Osteocyte (in vitro differentiated cells): ENCODE results near the gene CYP39A1. TPM values are rescaled to one million over a fixed set of nuclear protein-coding genes. Genes with fewer than 3 reads are reported as not detected.

Experiments
- DNase-seq: peaks from one replicate; pipeline ENCODE4 v3.0.0; 2021; ENCODE audit warnings: mixed read lengths; ENCODE audit not compliant: unreplicated experiment; ENCODE audit errors: extremely low spot score
- H3K27ac Mint-ChIP-seq: one replicate; pipeline ENCODE4 v1.8.0; 2021; ENCODE audit warnings: mild to moderate bottlenecking, mixed read lengths; ENCODE audit not compliant: unreplicated experiment
- H3K27me3 Mint-ChIP-seq: one replicate; pipeline ENCODE4 v1.8.0; 2021; ENCODE audit warnings: mixed read lengths; ENCODE audit not compliant: unreplicated experiment
- H3K36me3 Mint-ChIP-seq: one replicate; pipeline ENCODE4 v1.8.0; 2021; ENCODE audit warnings: mixed read lengths; ENCODE audit not compliant: unreplicated experiment
- H3K4me1 Mint-ChIP-seq: one replicate; pipeline ENCODE4 v1.8.0; 2021; ENCODE audit warnings: mixed read lengths; ENCODE audit not compliant: unreplicated experiment
- H3K4me3 Mint-ChIP-seq: one replicate; pipeline ENCODE4 v1.8.0; 2021; ENCODE audit warnings: mild to moderate bottlenecking, moderate library complexity, mixed read lengths; ENCODE audit not compliant: unreplicated experiment
- H3K9me3 Mint-ChIP-seq: one replicate; pipeline ENCODE4 v1.8.0; 2021; ENCODE audit warnings: mixed read lengths; ENCODE audit not compliant: unreplicated experiment
- total RNA-seq: library from RNA; stranded (reverse); gene quantifications from 2 replicates; pipeline ENCODE4 v1.2.1, GENCODE V29; 2021
- TF ChIP-seq, protein P1 (sequence below): fragments of 200-600 bp; sonication (generic); IDR thresholded peaks from 2 replicates; pipeline ENCODE4 v1.5.0; 2021; ENCODE audit warnings: antibody characterized with exemption, mild to moderate bottlenecking, moderate library complexity

Gene CYP39A1
- total RNA-seq, 1 donor from 2014 or later, result 0.30 TPM

DNA sequence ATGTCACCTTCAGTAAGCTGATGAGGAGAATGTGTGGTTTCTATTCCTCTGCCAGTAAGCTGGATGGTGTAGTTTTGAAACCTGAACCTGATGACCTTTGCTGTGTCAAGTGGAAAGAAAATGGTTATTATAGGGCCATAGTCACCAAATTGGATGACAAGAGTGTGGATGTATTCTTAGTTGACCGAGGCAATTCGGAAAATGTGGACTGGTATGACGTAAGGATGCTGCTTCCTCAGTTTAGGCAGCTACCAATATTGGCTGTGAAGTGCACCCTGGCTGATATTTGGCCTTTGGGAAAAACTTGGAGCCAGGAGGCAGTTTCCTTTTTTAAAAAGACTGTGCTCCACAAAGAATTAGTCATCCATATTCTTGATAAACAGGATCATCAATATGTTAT, 37.0 kb upstream of the CYP39A1 start:
- H3K9me3 Mint-ChIP-seq, result no peaks in the 10 kb centered on the region
- no peak for DNase-seq
- no peak overlapping the region for H3K4me3 Mint-ChIP-seq
- no peaks in the 10 kb centered on the region for H3K36me3 Mint-ChIP-seq
- TF ChIP-seq, protein P1, sequence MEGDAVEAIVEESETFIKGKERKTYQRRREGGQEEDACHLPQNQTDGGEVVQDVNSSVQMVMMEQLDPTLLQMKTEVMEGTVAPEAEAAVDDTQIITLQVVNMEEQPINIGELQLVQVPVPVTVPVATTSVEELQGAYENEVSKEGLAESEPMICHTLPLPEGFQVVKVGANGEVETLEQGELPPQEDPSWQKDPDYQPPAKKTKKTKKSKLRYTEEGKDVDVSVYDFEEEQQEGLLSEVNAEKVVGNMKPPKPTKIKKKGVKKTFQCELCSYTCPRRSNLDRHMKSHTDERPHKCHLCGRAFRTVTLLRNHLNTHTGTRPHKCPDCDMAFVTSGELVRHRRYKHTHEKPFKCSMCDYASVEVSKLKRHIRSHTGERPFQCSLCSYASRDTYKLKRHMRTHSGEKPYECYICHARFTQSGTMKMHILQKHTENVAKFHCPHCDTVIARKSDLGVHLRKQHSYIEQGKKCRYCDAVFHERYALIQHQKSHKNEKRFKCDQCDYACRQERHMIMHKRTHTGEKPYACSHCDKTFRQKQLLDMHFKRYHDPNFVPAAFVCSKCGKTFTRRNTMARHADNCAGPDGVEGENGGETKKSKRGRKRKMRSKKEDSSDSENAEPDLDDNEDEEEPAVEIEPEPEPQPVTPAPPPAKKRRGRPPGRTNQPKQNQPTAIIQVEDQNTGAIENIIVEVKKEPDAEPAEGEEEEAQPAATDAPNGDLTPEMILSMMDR, result no peak
- H3K27me3 Mint-ChIP-seq, result peaks cover 9% of the 10 kb centered on the region
- H3K4me1 Mint-ChIP-seq, result peaks cover 9% of the 10 kb centered on the region
- no peak overlapping the region for H3K27ac Mint-ChIP-seq

DNA sequence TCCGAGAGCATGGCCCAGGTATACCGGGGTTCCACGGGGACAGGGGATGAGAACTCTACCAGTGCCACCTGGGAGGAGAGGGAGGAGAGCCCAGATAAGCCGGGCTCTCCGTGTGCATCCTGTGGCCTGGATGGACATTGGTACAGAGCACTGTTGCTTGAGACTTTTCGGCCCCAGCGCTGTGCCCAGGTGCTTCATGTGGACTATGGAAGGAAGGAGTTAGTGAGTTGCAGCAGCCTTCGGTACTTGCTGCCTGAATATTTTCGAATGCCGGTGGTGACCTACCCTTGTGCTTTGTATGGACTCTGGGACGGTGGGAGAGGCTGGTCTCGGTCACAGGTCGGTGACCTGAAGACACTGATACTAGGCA, 36.3 kb upstream of the CYP39A1 start:
- DNase-seq, result no peak
- no peak overlapping the region for H3K4me3 Mint-ChIP-seq
- peaks cover 9% of the 10 kb centered on the region for H3K27me3 Mint-ChIP-seq
- H3K9me3 Mint-ChIP-seq, result no peaks in the 10 kb centered on the region
- H3K36me3 Mint-ChIP-seq, result no peaks in the 10 kb centered on the region
- H3K4me1 Mint-ChIP-seq, result peaks cover 9% of the 10 kb centered on the region
- H3K27ac Mint-ChIP-seq, result no peak overlapping the region
- TF ChIP-seq, protein P1, result no peak

DNA sequence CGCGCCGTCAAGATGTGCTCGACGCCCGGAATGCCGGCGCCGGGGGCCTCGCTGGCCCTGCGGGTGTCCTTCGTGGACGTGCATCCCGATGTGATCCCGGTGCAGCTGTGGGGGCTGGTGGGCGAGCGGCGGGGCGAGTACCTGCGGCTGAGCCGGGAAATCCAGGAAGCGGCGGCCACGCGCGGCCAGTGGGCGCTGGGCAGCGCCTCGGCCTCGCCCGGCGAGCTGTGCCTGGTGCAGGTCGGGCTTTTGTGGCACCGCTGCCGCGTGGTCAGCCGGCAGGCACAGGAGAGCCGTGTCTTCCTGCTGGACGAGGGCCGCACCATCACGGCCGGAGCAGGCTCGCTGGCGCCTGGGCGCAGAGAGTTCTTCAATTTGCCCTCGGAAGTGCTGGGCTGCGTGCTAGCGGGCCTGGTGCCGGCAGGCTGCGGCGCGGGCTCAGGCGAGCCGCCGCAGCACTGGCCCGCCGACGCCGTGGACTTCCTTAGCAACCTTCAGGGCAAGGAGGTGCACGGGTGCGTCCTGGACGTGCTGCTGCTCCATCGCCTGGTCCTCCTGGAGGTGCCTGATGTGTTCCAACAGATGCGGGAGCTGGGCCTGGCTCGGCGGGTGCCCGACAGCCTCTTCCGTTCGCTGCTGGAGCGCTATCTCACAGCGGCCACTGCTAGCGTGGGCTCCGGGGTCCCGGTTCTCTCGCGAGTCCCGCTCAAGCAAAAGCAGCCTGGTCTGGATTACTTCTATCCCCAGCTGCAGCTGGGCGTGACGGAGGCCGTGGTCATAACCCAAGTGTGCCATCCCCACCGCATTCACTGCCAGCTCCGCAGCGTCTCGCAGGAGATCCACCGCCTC, 35.7 kb upstream of the CYP39A1 start:
- peaks cover 3% of the 10 kb centered on the region for H3K27me3 Mint-ChIP-seq
- no peaks in the 10 kb centered on the region for H3K36me3 Mint-ChIP-seq
- TF ChIP-seq, protein P1, result no peak
- no peak overlapping the region for H3K27ac Mint-ChIP-seq
- peaks cover 9% of the 10 kb centered on the region for H3K4me1 Mint-ChIP-seq
- no peaks in the 10 kb centered on the region for H3K9me3 Mint-ChIP-seq
- no peak for DNase-seq
- H3K4me3 Mint-ChIP-seq, result no peak overlapping the region

DNA sequence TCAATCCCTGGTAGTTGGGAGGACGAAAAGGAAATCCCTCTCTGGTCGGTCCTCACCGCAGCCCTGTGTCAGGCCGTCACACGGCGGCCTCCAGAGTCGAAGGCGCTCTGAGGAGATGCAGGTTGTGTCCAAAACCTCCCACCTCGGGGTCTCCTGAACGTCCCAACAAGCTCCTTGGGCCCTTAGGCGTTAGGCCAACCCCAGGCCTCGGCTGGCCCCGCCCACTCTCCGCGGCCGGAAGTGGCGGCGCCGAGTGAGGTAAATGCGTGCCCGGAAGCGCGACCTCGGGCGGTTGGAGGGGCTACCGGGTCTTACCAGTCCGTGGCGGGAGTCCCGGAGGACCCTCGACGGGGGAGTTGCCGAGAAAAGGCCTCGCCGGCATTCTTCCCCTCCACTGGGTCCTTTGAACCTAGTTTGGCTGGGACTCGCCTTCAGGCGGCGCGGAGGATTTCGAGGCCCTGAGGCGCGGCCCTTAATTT, 35.0 kb upstream of the CYP39A1 start, which contains the start of gene TDRD6:
Gene TDRD6, plus strand, starts transcription at position 267 of the 479 bp plus-strand sequence. CDS start 244 bp downstream, outside the sequence.
- no peak for DNase-seq

DNA sequence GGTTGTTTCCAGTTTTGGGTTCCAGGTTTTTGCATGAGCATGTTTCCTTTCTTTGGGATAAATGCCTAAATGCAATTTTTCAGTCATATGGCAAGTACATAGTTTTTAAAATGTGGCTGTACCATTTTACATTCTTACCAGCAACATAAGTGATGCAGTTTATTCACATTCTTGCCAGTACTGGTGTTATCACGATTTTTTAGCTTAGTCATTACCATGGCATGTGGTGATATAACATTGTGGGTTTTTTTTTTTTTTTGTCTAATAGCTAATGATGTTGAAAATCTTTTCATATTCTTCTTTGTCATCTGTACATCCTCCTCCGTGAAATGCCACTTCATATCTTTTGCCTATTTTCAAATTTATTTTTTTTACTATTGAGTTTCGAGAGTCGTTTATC, 32.2 kb upstream of the CYP39A1 start:
- TF ChIP-seq, protein P1, result no peak
- no peaks in the 10 kb centered on the region for H3K36me3 Mint-ChIP-seq
- no peak for DNase-seq
- no peak overlapping the region for H3K27ac Mint-ChIP-seq
- no peaks in the 10 kb centered on the region for H3K9me3 Mint-ChIP-seq
- no peaks in the 10 kb centered on the region for H3K27me3 Mint-ChIP-seq
- no peak overlapping the region for H3K4me3 Mint-ChIP-seq
- H3K4me1 Mint-ChIP-seq, result peaks cover 3% of the 10 kb centered on the region

More for the DNA sequence above, 35.0 kb upstream of the CYP39A1 start, which contains the start of gene TDRD6:
- H3K27ac Mint-ChIP-seq, result no peak within 1 kb of the TSS
- no peaks in the 10 kb centered on the region for H3K9me3 Mint-ChIP-seq
- H3K27me3 Mint-ChIP-seq, result peaks cover 2% of the 10 kb centered on the region
- no peaks in the 10 kb centered on the region for H3K36me3 Mint-ChIP-seq
- TF ChIP-seq, protein P1, result no peak
- H3K4me1 Mint-ChIP-seq, result peaks cover 9% of the 10 kb centered on the region
- H3K4me3 Mint-ChIP-seq, result no peak within 1 kb of the TSS
